Keratinocyte (primary cell): ENCODE results near the gene P3H1. TPM values are rescaled to one million over a fixed set of nuclear protein-coding genes. Genes with fewer than 3 reads are reported as not detected.

ENCODE experiments used
- DNase-seq: peaks from one replicate; pipeline ENCODE4 v3.0.0-alpha.2; 2011; ENCODE audit warnings: low read depth, missing footprints, low spot score
- FAIRE-seq: peaks from 2 replicates; lab custom pipeline; 2011; peaks lifted over from hg19 to GRCh38; lab: Jason Lieb, UNC
- H2AFZ ChIP-seq: 2 replicates; pipeline ENCODE4 v1.6.0; 2012; ENCODE audit warnings: low read length, control low read depth, inconsistent platforms; ENCODE audit not compliant: control insufficient read depth
- H3K27ac ChIP-seq: 2 replicates; pipeline ENCODE4 v1.5.1; 2011; ENCODE audit warnings: low read length; ENCODE audit not compliant: control insufficient read depth, insufficient read depth
- H3K27me3 ChIP-seq: 3 replicates; pipeline ENCODE4 v1.6.0; 2011; ENCODE audit warnings: low read length; ENCODE audit not compliant: control insufficient read depth, insufficient read depth; ENCODE audit errors: extremely low read depth
- H3K36me3 ChIP-seq, 2 experiments: 2 replicates in 1 of 2; 3 replicates in 1 of 2; pipeline ENCODE4 v1.5.1; 2011; ENCODE audit warnings: low read length in 2 of 2, mild to moderate bottlenecking in 1 of 2; ENCODE audit not compliant: control insufficient read depth in 2 of 2, insufficient read depth in 2 of 2; ENCODE audit errors: extremely low read depth in 1 of 2
- H3K4me1 ChIP-seq: 3 replicates; pipeline ENCODE4 v1.5.1; 2011; ENCODE audit warnings: low read length; ENCODE audit not compliant: control insufficient read depth, insufficient read depth; ENCODE audit errors: extremely low read depth
- H3K4me2 ChIP-seq: 3 replicates; pipeline ENCODE4 v1.6.0; 2011; ENCODE audit warnings: low read depth, low read length; ENCODE audit not compliant: control insufficient read depth, insufficient read depth; ENCODE audit errors: extremely low read depth
- H3K4me3 ChIP-seq, 3 experiments: fragments of 200-600 bp in 1 of 3; sonication (generic) in 1 of 3; 2 replicates in 2 of 3; 3 replicates in 1 of 3; pipeline ENCODE4 v1.5.1; 2011 to 2016; ENCODE audit warnings: low read length in 3 of 3, mild to moderate bottlenecking in 3 of 3, control low read depth in 2 of 3, inconsistent platforms in 1 of 3, low read depth in 1 of 3, mixed read lengths in 1 of 3, mixed run types in 1 of 3, moderate library complexity in 1 of 3; ENCODE audit not compliant: control insufficient read depth in 2 of 3, insufficient read depth in 2 of 3; ENCODE audit errors: extremely low read depth in 1 of 3
- H3K79me2 ChIP-seq: 2 replicates; pipeline ENCODE4 v1.6.0; 2012; ENCODE audit warnings: low read length; ENCODE audit not compliant: control insufficient read depth, insufficient read depth
- H3K9ac ChIP-seq: 3 replicates; pipeline ENCODE4 v1.6.0; 2011; ENCODE audit warnings: low read length; ENCODE audit not compliant: control insufficient read depth, insufficient read depth; ENCODE audit errors: extremely low read depth
- H3K9me1 ChIP-seq: 3 replicates; pipeline ENCODE4 v1.6.0; 2011; ENCODE audit warnings: low read length; ENCODE audit not compliant: control insufficient read depth, insufficient read depth; ENCODE audit errors: extremely low read depth
- H3K9me3 ChIP-seq: 2 replicates; pipeline ENCODE4 v1.5.1; 2012; ENCODE audit warnings: low read depth, low read length; ENCODE audit not compliant: control insufficient read depth
- H4K20me1 ChIP-seq: 3 replicates; pipeline ENCODE4 v1.6.0; 2011; ENCODE audit warnings: low read length; ENCODE audit not compliant: control insufficient read depth, insufficient read depth; ENCODE audit errors: extremely low read depth
- CTCF ChIP-seq, 3 experiments: IDR thresholded peaks in 1 of 3; conservative IDR thresholded peaks in 1 of 3; optimal IDR thresholded peaks in 1 of 3; 2 replicates in 2 of 3; 3 replicates in 1 of 3; pipeline versions ENCODE3 to v1.5.1; 2011; ENCODE audit warnings: low read length in 3 of 3, mild to moderate bottlenecking in 3 of 3, moderate library complexity in 2 of 3, control low read depth in 1 of 3, inconsistent platforms in 1 of 3; ENCODE audit not compliant: insufficient read depth in 2 of 3; ENCODE audit errors: extremely low read depth in 1 of 3
- EZH2 ChIP-seq: IDR thresholded peaks from one replicate; pipeline ENCODE4 v1.6.1; 2012; ENCODE audit warnings: inconsistent platforms, mild to moderate bottlenecking, low read length, moderate library complexity
- dilution Hi-C: fragments of 300-500 bp; cut with MboI; formaldehyde crosslinking; loops from one replicate; pipeline ENCODE4 v1.7.0; 2020; ENCODE audit warnings: low sequenced_read_pairs; ENCODE audit not compliant: extremely low pct_ligation_motif_present
- polyA plus RNA-seq, 5 experiments: library from polyadenylated mRNA; depleted of rRNA in 3 of 5; stranded (reverse) in 3 of 5; stranded (forward) in 1 of 5; unstranded in 1 of 5; fragments of >200 nt; gene quantifications; 1 replicate in 1 of 5; 2 replicates in 3 of 5; 3 replicates in 1 of 5; pipeline versions ENCODE4 v1.2.1 to v1.2.3, GENCODE V29; 2011 to 2012; ENCODE audit warnings: missing spikeins in 2 of 5, low read depth in 1 of 5, low replicate concordance in 1 of 5

P3H1 gene
- polyA plus RNA-seq, 1 donor (not counting 4 experiments of a cell fraction or from before 2014, with no cell fraction given) = 24.4 TPM

GRCh38 chr1:42736152-42736551, 30.7 kb downstream of the P3H1 start:
- Histone ChIP-seq H3K4me2 (peak overlapping the region; percentile 25), H3K9me1 (no peaks in the 10 kb centered on the region), H3K9me3 (no peaks in the 10 kb centered on the region), H3K36me3 (no peaks in the 10 kb centered on the region), H3K27me3 (no peaks in the 10 kb centered on the region), H3K27ac (no peak overlapping the region), H2AFZ (peak overlapping the region; percentile 79), H3K9ac (no peak overlapping the region), H4K20me1 (no peaks in the 10 kb centered on the region), H3K4me3 (no peak overlapping the region), H3K79me2 (no peaks in the 10 kb centered on the region), H3K4me1 (peaks cover 27% of the 10 kb centered on the region)
- TF ChIP-seq CTCF (optimal IDR thresholded peaks at IDR 0.05 in 1 of 3, IDR thresholded peaks at IDR 0.05 in 1 of 3, conservative IDR thresholded peaks at IDR 0.05 in 1 of 3; ENCODE audit: extremely low read depth in 1 of 3, insufficient read depth in 2 of 3, low read length in 3 of 3) = peak; percentile 43 to 70 (median 64)
- TF ChIP-seq EZH2 = no peak
- dilution Hi-C loops = no loop called here
- FAIRE-seq (no peak), DNase-seq (no peak)

- dilution Hi-C loops = no loop called here
- peak; percentile 68 for DNase-seq
- H4K20me1 ChIP-seq = no peaks in the 10 kb centered on the region
- H3K36me3 ChIP-seq = no peaks in the 10 kb centered on the region
- H3K9me1 ChIP-seq = no peaks in the 10 kb centered on the region
- H3K27me3 ChIP-seq = no peaks in the 10 kb centered on the region
- H3K4me1 ChIP-seq = peaks cover 27% of the 10 kb centered on the region
- no peak overlapping the region for H3K4me3 ChIP-seq
- TF ChIP-seq CTCF (optimal IDR thresholded peaks at IDR 0.05 in 1 of 3, IDR thresholded peaks at IDR 0.05 in 1 of 3, conservative IDR thresholded peaks at IDR 0.05 in 1 of 3; ENCODE audit: extremely low read depth in 1 of 3, insufficient read depth in 2 of 3, low read length in 3 of 3) = no peak
- no peak for TF ChIP-seq EZH2
- no peak overlapping the region for H3K27ac ChIP-seq
- H3K9me3 ChIP-seq = no peaks in the 10 kb centered on the region
- peak overlapping the region; percentile 37 for H3K4me2 ChIP-seq
- H3K9ac ChIP-seq = no peak overlapping the region
- H2AFZ ChIP-seq = peak overlapping the region; percentile 79
- peak; percentile 23 for FAIRE-seq
- no peaks in the 10 kb centered on the region for H3K79me2 ChIP-seq
These were observed 31.2 kb downstream of the P3H1 start for GRCh38 chr1:42735477-42736105.
